Fibroblast of mammary gland (primary cell): ENCODE results near the gene OSMR.
"Not testable (repeated sequence)": the region's sequence is repeated elsewhere in the genome, so short reads cannot be mapped to it uniquely, and the experiment has no call there.

Experiments used
- DNase-seq: peaks from one replicate; pipeline ENCODE4 v3.0.0-alpha.2; 2010; ENCODE audit warnings: low read depth
- H3K4me3 ChIP-seq: 2 replicates; pipeline ENCODE4 v1.5.1; 2011; ENCODE audit warnings: low read depth, mild to moderate bottlenecking, low read length, moderate library complexity; ENCODE audit not compliant: control insufficient read depth
- CTCF ChIP-seq: conservative IDR thresholded peaks from 2 replicates; pipeline ENCODE4 v1.5.1; 2011; ENCODE audit warnings: low read depth, low read length, inconsistent platforms; ENCODE audit not compliant: control insufficient read depth, insufficient read depth

Gene OSMR

DNA sequence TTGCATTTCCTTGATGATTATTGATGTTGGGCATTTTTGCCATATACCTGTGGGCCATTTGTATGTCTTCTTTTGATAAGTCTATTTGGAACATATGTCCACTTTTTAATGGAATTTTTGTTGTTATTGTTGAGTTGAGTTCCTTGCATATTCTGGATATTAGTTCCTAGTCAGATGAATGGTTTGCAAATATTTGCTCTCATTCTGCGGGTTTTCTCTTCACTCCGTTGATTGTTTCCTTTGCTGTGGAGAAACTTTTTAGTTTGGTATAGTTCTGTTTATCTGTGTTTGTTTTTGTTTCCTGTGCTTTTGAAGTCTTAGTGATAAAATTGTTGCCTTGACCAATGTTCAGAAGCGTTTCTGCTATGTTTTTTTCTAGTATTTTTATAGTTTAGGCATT is 13.0 kb downstream of the OSMR start:
- DNase-seq, result no peak
- no peak overlapping the region for H3K4me3 ChIP-seq
- TF ChIP-seq CTCF, result no peak

- DNase-seq, H3K4me3 ChIP-seq: not testable (repeated sequence)
Observed at GRCh38 chr5:38861986-38862770, 16.4 kb downstream of the OSMR start.

DNA sequence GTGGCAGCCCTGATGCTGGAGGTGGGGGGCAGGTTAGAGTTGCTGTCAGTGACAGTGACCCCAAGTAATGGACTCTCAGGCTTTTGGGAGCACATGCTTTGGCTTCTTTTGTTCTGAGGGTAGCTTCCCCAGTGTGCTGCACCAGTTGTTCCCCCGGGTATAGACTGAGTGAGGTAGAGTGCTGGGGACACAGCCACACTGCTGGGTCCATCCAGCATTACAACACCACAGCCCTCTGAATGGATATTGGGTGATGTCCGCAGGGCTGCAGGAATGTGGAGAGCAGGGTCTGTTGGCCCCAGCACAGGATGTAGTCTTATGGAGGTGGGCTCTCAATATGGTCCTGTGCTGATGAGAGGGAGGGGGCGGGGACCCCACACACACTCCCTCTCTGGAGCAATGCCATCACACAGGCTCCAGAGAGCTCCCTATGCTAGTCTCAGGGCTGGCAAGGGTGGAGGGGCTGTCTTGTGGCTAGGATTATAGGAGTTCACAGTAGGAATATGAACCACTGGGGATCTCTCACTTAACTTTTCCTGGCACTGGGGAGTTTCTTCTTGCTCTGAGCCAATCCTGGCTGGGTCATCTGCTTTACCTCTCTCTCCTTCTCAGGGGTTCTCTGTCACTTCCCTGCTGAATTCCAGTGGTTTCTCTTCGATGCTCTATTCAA is 20.7 kb downstream of the OSMR start:
- no peak for TF ChIP-seq CTCF
- peak; percentile 56 for DNase-seq
- no peak overlapping the region for H3K4me3 ChIP-seq

DNA sequence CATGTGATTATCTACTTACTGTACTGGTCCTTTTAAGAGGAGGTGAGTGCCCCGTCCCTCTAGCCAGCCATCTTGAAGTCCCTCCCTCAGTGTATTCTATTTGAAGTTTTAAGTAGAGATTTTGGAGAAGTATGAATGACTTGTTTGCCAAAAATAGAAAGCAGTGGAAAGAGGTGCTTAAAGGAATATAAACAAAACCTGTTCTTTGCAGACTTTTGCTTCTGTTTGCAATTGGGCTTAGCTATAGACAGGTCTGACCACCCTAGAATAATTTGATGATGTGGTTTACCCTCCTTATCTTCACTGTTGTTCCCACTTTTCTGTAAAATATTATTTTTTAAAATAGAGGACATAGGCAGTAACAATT is 21.2 kb downstream of the OSMR start:
- no peak for TF ChIP-seq CTCF
- no peak overlapping the region for H3K4me3 ChIP-seq
- DNase-seq, result no peak

DNA sequence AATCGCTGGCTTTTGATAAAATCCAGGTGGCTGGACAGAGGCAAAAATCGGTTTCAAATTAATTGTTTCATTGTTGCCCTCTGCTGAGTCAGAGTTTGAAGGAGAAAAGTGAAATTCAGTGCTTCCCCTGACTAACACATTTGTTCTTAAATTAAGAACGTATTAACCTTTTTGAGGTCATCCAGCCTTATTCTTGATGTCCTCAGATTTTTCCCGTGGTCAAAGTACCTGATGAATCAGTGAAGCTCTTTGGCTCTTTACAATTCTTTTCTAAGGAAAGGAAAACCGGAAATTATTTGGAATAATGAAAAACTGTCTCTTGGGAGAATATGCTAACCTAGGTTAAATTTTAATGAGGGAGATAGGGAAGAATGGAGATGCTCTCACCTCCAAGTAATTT is 21.6 kb downstream of the OSMR start:
- H3K4me3 ChIP-seq, result no peak overlapping the region
- no peak for TF ChIP-seq CTCF
- DNase-seq, result peak; percentile 85

DNA sequence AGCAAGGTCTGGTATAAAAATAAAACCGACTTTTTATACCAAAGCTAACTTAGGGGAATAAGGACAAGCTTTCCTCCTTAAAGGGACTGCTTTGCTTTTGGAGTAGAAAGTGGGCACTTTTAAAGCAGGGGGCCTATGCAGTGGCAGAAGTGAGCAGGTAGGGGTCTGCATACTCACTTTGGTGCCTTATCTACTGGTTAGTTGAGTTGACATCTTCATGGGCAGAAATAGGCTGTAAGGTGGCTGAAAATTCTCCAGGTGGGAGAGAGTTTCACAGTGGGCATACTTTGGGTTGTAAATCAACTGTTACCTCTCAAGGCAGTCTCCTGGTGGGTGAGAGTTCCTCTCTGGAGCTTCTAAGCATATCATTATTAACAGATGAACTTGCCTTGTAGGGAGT is 24.8 kb downstream of the OSMR start:
- H3K4me3 ChIP-seq, result no peak overlapping the region
- no peak for TF ChIP-seq CTCF
- no peak for DNase-seq

DNA sequence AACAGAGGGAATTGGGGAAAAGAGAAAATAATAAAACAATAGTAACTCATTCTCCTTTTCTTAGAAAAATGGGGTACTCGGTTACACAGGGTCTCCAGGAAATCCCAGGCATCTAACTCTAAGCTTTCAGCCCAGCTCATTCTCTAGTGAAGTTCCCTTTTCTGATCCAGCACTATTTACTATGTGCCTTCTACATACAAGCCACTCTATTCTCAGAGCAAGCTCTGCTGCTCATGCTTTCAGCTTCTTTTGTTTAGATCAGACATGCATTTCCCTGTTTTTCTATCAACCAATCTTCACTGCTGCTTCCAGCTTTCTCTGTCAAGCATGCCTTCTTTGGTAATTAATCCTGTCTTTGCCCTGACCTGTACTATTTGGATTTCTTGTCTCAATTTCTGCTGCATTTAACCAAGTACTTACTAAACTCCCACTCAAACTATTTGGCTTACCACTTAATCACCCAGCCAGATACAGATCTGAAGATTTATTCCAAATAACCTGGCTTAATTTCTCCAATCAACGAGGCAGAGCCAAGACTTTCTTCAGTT is 25.3 kb downstream of the OSMR start:
- no peak for TF ChIP-seq CTCF

More for the DNA sequence above, 25.3 kb downstream of the OSMR start:
- no peak for DNase-seq
- H3K4me3 ChIP-seq, result no peak overlapping the region
